A549 (cell line): ENCODE measurements around the gene DDR1. TPM values are rescaled to one million over a fixed set of nuclear protein-coding genes. Genes with fewer than 3 reads are reported as not detected.
"Not testable (repeated sequence)": the region's sequence is repeated elsewhere in the genome, so short reads cannot be mapped to it uniquely, and the experiment has no call there.

Experiments used
- ATAC-seq, 2 experiments: fragments of 200-7000 bp in 1 of 2; fragments of >200 bp in 1 of 2; cut with Nextera tagmentation in 1 of 2; cut with Tn5 transposase in 1 of 2; 3 replicates each; pipeline versions ENCODE4 v1.8.0 to v1.9.1; 2018 to 2020; ENCODE audit warnings: mild to moderate bottlenecking in 1 of 2, moderate library complexity in 1 of 2
- CTCF ChIA-PET: fragments of 300-600 bp; sonication (Branson Sonifier 250); formaldehyde crosslinking; extraction: SDS; loops from one replicate; lab custom pipeline; 2021; ENCODE audit warnings: antibody characterized with exemption, inconsistent platforms; lab: Yijun Ruan, JAX
- POLR2A ChIA-PET: fragments of 350-600 bp; formaldehyde crosslinking; extraction: SDS; loops from one replicate; lab custom pipeline; 2021; ENCODE audit warnings: antibody characterized with exemption, inconsistent platforms; lab: Yijun Ruan, JAX
- DNase-seq, 2 experiments: peaks; one replicate each; pipeline versions ENCODE4 v3.0.0 to v3.0.0-alpha.2; 2011 to 2016; ENCODE audit warnings: low read depth in 1 of 2, low spot score in 1 of 2
- FAIRE-seq: peaks from 2 replicates; lab custom pipeline; 2011; peaks lifted over from hg19 to GRCh38; lab: Jason Lieb, UNC
- H3K27ac ChIP-seq, 2 experiments: fragments of >200 bp; sonication (Bioruptor Twin); formaldehyde crosslinking; 3 replicates each; pipeline ENCODE4 v1.5.1; 2016 to 2017
- H3K4me1 ChIP-seq: fragments of >200 bp; sonication (Bioruptor Twin); formaldehyde crosslinking; 3 replicates; pipeline ENCODE4 v1.6.1; 2016
- H3K4me2 ChIP-seq: fragments of >200 bp; sonication (Bioruptor Twin); formaldehyde crosslinking; 3 replicates; pipeline ENCODE4 v1.6.1; 2016
- H3K4me3 ChIP-seq: fragments of >200 bp; sonication (Bioruptor Twin); formaldehyde crosslinking; 3 replicates; pipeline ENCODE4 v1.5.1; 2016
- H3K9me3 ChIP-seq: fragments of >200 bp; sonication (Bioruptor Twin); formaldehyde crosslinking; 3 replicates; pipeline ENCODE4 v1.6.1; 2016
- CEBPB ChIP-seq, 2 experiments: fragments of >200 bp in 1 of 2; sonication (Bioruptor Twin) in 1 of 2; formaldehyde crosslinking in 1 of 2; IDR thresholded peaks; 2 replicates each; pipeline ENCODE4 v1.6.1; 2012 to 2016
- CHD2 ChIP-seq: fragments of 150-350 bp; IDR thresholded peaks from 2 replicates; pipeline ENCODE4 v1.6.1; 2014; ENCODE audit warnings: low read length; ENCODE audit not compliant: partially characterized antibody
- ESRRA ChIP-seq: fragments of 150-350 bp; IDR thresholded peaks from 2 replicates; pipeline ENCODE4 v1.6.1; 2014; ENCODE audit warnings: mild to moderate bottlenecking, low read length, borderline replicate concordance
- HDAC2 ChIP-seq: fragments of 200-600 bp; sonication (generic); IDR thresholded peaks from 2 replicates; pipeline ENCODE4 v1.6.1; 2016
- HOXA7 ChIP-seq: fragments of 250-450 bp; sonication (Bioruptor Pico); IDR thresholded peaks from 2 replicates; pipeline ENCODE4 v1.5.0; 2020; ENCODE audit warnings: mild to moderate bottlenecking, moderate library complexity
- HOXB13 ChIP-seq: fragments of 250-450 bp; sonication (Bioruptor Pico); IDR thresholded peaks from 2 replicates; pipeline ENCODE4 v1.5.0; 2020; ENCODE audit warnings: low read depth, mild to moderate bottlenecking, moderate library complexity
- MAFK ChIP-seq: fragments of 450-650 bp; IDR thresholded peaks from 2 replicates; pipeline ENCODE4 v1.6.1; 2014; ENCODE audit not compliant: partially characterized antibody
- MAX ChIP-seq: IDR thresholded peaks from 2 replicates; pipeline ENCODE4 v1.6.1; 2012
- NR3C1 ChIP-seq: fragments of >200 bp; sonication (Bioruptor Twin); formaldehyde crosslinking; IDR thresholded peaks from 3 replicates; pipeline ENCODE4 v1.6.1; 2017
- PHF8 ChIP-seq: fragments of 200-600 bp; sonication (generic); IDR thresholded peaks from 2 replicates; pipeline ENCODE4 v1.6.1; 2016; ENCODE audit warnings: low read depth, mild to moderate bottlenecking, antibody characterized with exemption, moderate library complexity, borderline replicate concordance
- POLR2A ChIP-seq: IDR thresholded peaks from 2 replicates; pipeline ENCODE4 v1.6.1; 2012; ENCODE audit warnings: mild to moderate bottlenecking, low read length
- RAD21 ChIP-seq, 2 experiments: fragments of >200 bp in 1 of 2; sonication (Bioruptor Twin) in 1 of 2; formaldehyde crosslinking in 1 of 2; IDR thresholded peaks in 1 of 2; conservative IDR thresholded peaks in 1 of 2; 2 replicates in 1 of 2; 3 replicates in 1 of 2; pipeline ENCODE4 v1.6.1; 2012 to 2018; ENCODE audit warnings: inconsistent platforms in 1 of 2
- SMC3 ChIP-seq: fragments of >200 bp; sonication (Bioruptor Twin); formaldehyde crosslinking; IDR thresholded peaks from 3 replicates; pipeline ENCODE4 v1.6.1; 2018; ENCODE audit warnings: inconsistent platforms
- SREBF2 ChIP-seq: fragments of 450-650 bp; IDR thresholded peaks from 2 replicates; pipeline ENCODE4 v1.6.1; 2014; ENCODE audit warnings: mild to moderate bottlenecking, moderate library complexity
- TFCP2L1 ChIP-seq: fragments of 250-450 bp; sonication (Bioruptor Pico); IDR thresholded peaks from 2 replicates; pipeline ENCODE4 v1.5.0; 2021; ENCODE audit warnings: mild to moderate bottlenecking
- TP53 ChIP-seq: fragments of 250-450 bp; sonication (Bioruptor Pico); IDR thresholded peaks from 2 replicates; pipeline ENCODE4 v1.5.0; 2021; ENCODE audit warnings: mild to moderate bottlenecking, moderate library complexity
- WGBS: methylation state at CpG from one replicate; pipeline ENCODE4 v1.1.6; 2017; ENCODE audit errors: missing lambda C conversion rate; 5-methylcytosine and 5-hydroxymethylcytosine counted together
- polyA plus RNA-seq, 4 experiments: library from polyadenylated mRNA; depleted of rRNA in 3 of 4; stranded (reverse); fragments of >200 nt; fragmentation: RNase III in 1 of 4; extraction: RNeasy Plus Mini Kit Qiagen cat#74134 plus additional on column Dnase treatment in 1 of 4; gene quantifications; 2 replicates in 3 of 4; 3 replicates in 1 of 4; pipeline ENCODE4 v1.2.3, GENCODE V29; 2011 to 2017
- TF ChIP-seq, protein P1 (sequence below): fragments of >200 bp; sonication (Bioruptor Twin); formaldehyde crosslinking; IDR thresholded peaks from 2 replicates; pipeline ENCODE4 v1.6.1; 2016

The DDR1 gene
- polyA plus RNA-seq, 2 of the 4 experiments (the other 2 are of a cell fraction): 19.8 to 43.5 TPM

- DNase-seq (no peak), FAIRE-seq (no peak), ATAC-seq (no peak)
- CTCF ChIA-PET: no interaction called here
- Histone ChIP-seq H3K27ac (no peak overlapping the region), H3K9me3 (no peaks in the 10 kb centered on the region; the same call in 2 of the 3 replicates), H3K4me1 (no peaks in the 10 kb centered on the region), H3K4me3 (no peak overlapping the region), H3K4me2 (no peak overlapping the region)
- no peak for TF ChIP-seq MAX
- 85% methylated on average over 5 of the region's 5 CpGs for WGBS
- POLR2A ChIA-PET: no interaction called here
Measured at GRCh38 chr6:30854285-30855040, 29.9 kb upstream of the DDR1 start.

DNA sequence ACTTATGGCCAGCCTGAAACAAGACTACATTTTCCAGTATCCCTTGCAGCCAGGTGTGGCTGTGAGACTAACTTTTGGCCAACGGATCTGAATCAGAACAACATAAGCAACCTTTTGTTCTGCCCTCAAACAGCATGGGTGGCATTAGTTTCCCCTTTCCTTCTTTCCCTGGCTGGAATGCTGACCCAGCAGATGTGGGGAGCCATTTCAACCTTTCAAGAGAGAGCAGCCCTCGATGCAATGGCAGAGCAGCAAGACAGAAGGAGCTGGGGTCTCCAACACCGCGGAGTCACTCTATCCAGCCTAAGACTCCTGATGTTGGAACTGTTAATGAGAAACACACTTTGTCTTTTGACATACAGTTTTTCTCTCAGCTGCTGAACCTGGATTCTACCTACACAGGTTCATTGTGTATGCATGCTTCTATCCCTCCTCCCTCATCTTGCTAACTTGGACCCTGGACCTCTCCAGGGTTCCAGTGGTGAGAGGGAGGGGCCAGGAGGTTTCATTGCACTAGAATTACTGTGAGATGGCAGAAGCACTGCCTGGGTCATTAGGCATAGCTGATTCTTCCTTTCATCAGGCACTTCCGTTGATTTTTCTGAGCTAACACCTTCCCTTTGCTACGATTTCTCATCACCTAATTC, 28.8 kb upstream of the DDR1 start:
- no peak for ATAC-seq
- Histone ChIP-seq H3K9me3 (no peaks in the 10 kb centered on the region; the same call in 1 of the 3 replicates), H3K4me2 (no peak overlapping the region), H3K4me1 (no peaks in the 10 kb centered on the region), H3K27ac (no peak overlapping the region), H3K4me3 (no peak overlapping the region)
- POLR2A ChIA-PET: no interaction called here
- no peak for DNase-seq
- WGBS: 59% methylated on average over 6 of the region's 6 CpGs
- CTCF ChIA-PET: interaction anchor here (0.6 to 1.3 kb wide), 3 partner anchors 9 to 60 kb away, joined by 3 read pairs; no protein-coding TSS in a partner anchor
- FAIRE-seq: no peak
- no peak for TF ChIP-seq RAD21 (conservative IDR thresholded peaks at IDR 0.05 in 1 of 2, IDR thresholded peaks at IDR 0.05 in 1 of 2)
- TF ChIP-seq MAFK: peak; percentile 30

- WGBS: 59% methylated on average over 5 of the region's 5 CpGs
- DNase-seq (no peak), FAIRE-seq (no peak), ATAC-seq (no peak)
- Histone ChIP-seq H3K9me3 (no peaks in the 10 kb centered on the region; the same call in 1 of the 3 replicates), H3K4me2 (no peak overlapping the region), H3K4me1 (no peaks in the 10 kb centered on the region), H3K27ac (no peak overlapping the region), H3K4me3 (no peak overlapping the region)
- POLR2A ChIA-PET: no interaction called here
- CTCF ChIA-PET: interaction anchor here (1.0 kb wide), 1 partner anchor 231 kb away, joined by 8 read pairs; no protein-coding TSS in a partner anchor
- no peak for TF ChIP-seq HOXA7
- no peak for TF ChIP-seq PHF8
- no peak for TF ChIP-seq HOXB13 (CRISPR knock-in tag)
- TF ChIP-seq ESRRA: no peak
- no peak for TF ChIP-seq HDAC2
- no peak for TF ChIP-seq CEBPB (IDR thresholded peaks at IDR 0.05)
- no peak for TF ChIP-seq SMC3
- TF ChIP-seq POLR2A: no peak
- no peak for TF ChIP-seq TP53 (CRISPR knock-in tag)
- no peak for TF ChIP-seq NR3C1
- TF ChIP-seq, protein P1, sequence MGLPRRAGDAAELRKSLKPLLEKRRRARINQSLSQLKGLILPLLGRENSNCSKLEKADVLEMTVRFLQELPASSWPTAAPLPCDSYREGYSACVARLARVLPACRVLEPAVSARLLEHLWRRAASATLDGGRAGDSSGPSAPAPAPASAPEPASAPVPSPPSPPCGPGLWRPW: no peak
- TF ChIP-seq TFCP2L1 (CRISPR knock-in tag): no peak
- no peak for TF ChIP-seq CHD2
Measured at GRCh38 chr6:30857112-30857511, 27.2 kb upstream of the DDR1 start.

DNA sequence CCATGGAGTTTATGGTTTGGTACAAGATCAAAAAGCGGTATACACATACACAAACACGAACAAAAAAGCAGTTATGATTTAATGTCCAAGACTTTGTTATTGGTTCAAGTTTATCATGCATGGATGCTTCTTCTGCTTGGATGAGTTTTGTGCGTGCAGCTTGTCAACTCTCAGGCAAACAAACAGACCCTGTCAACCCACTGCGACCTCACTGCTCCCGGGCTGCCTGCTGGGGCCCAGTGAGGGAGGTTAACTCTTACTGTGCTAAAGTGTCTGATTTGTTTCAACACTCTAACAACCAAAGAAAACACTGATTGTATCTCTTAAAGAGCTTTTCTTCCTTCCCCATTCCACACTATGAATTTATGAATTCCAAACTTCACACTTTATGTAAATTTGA, 26.8 kb upstream of the DDR1 start:
- Histone ChIP-seq H3K27ac (no peak overlapping the region), H3K4me3 (no peak overlapping the region), H3K9me3 (no peaks in the 10 kb centered on the region; the same call in 1 of the 3 replicates), H3K4me1 (no peaks in the 10 kb centered on the region), H3K4me2 (no peak overlapping the region)
- FAIRE-seq: no peak
- POLR2A ChIA-PET: no interaction called here
- no peak for ATAC-seq
- 61% methylated on average over 5 of the region's 5 CpGs for WGBS
- CTCF ChIA-PET: interaction anchor here (1.0 kb wide), 1 partner anchor 230 kb away, joined by 8 read pairs; no protein-coding TSS in a partner anchor
- no peak for TF ChIP-seq SREBF2
- DNase-seq: no peak

DNA sequence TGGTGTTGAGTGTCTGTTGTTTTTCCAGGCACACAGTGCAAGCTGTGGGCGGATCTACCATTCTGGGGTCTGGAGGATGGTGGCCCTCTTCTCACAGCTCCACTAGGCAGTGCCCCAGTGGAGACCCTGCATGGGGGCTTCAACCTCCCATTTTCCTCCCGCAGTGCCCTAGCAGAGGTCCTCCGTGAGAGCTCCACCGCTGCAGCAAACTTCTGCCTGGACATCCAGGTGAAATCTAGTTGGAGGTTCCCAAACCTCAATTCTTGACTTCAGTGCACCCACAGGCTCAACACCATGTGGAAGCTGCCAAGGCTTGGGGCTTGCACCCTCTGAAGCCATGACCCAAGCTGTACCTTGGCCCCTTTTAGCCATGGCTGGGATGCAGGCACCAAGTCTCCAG, 24.6 kb upstream of the DDR1 start:
- DNase-seq, FAIRE-seq, H3K27ac ChIP-seq, H3K4me3 ChIP-seq, H3K4me1 ChIP-seq, POLR2A ChIA-PET, ATAC-seq, H3K9me3 ChIP-seq, H3K4me2 ChIP-seq: not testable (repeated sequence)
- CTCF ChIA-PET: interaction anchor here (1.0 to 1.1 kb wide), 2 partner anchors 18 kb away, joined by 3 to 6 read pairs; no protein-coding TSS in a partner anchor
- 93% methylated on average over 3 of the region's 4 CpGs for WGBS
